HG03095 (cell line): ENCODE results near the gene CD40.
"Not testable (repeated sequence)": the region's sequence is repeated elsewhere in the genome, so short reads cannot be mapped to it uniquely, and the experiment has no call there.

ENCODE experiments used
- ATAC-seq: cut with Tn5 transposase; IDR thresholded peaks from one replicate; pipeline ENCODE4 v1.9.1; 2021; ENCODE audit warnings: moderate library complexity; ENCODE audit not compliant: unreplicated experiment

Gene CD40

GRCh38 chr20:46091622-46092535 lies 26.2 kb upstream of the CD40 start:
- ATAC-seq: not testable (repeated sequence)

- no peak for ATAC-seq
Observed at GRCh38 chr20:46093531-46093930, 24.6 kb upstream of the CD40 start.

DNA sequence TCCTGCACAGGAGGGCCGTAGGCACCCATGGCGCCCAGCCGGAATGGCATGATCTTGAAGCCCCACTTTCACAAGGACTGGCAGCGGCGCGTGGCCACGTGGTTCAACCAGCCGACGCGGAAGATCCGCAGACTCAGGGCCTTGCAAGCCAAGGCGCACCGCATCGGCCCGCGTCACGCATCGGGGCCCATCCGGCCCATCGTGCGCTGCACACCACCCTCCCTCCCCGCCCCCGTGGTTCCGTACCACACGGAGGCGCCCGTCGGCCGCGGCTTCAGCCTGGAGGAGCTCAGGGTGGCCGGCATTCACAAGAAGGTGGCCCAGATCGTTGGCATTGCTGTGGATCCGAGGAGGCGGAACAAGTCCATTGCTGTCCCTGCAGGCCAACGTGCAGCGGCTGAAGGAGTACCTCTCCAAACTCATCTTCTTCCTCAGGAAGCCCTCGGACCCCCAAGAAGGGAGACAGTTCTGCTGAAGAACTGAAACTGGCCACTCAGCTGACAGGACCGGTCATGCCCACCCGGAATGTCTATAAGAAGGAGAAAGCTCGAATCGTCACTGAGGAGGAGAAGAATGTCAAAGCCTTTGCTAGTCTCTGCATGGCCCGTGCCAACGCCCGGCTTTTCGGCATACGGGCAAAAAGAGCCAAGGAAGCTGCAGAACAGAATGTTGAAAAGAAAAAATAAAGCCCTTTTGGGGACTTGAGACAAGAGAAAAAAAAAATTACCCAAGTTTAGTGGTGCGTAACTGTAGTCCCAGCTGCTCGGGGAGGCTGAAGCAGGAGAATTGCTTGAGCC lies 18.4 kb upstream of the CD40 start:
- no peak for ATAC-seq

DNA sequence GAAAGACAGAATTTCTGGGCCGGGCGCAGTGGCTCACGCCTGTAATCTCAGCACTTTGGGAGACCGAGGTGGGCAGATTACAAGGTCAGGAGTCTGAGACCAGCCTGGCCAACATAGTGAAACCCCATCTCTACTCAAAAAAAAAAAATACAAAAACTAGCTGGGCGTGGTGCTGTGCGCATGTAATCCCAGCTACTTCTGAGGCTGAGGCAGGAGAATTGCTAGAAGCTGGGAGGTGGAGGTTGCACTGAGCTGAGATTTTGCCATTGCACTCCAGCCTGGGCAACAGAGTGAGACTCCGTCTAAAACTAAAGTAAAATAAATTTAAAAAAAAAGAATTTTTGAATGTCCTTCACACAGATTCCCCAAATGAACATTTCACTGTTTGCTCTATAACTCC lies 17.7 kb upstream of the CD40 start:
- not testable (repeated sequence) for ATAC-seq

DNA sequence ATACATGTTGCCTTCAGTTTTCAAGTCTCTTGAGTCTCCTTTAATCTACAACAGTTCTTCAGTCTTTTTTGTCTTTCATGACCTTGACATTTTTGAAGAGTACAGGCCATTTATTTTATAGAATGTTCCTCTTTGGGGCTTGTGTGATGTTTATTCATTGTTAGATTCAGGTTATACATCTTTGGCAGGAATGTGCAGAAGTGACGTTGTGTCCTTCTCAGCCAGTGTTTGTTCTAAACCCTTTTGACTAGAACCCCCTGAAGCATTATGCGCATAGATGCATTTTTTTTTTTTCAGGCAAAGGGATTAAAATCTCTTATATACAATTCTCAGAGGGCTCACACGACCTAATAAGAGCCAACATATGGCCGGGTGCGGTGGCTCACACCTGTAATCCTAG lies 17.1 kb upstream of the CD40 start:
- no peak for ATAC-seq

GRCh38 chr20:46101957-46102356 lies 16.2 kb upstream of the CD40 start:
- ATAC-seq: no peak

DNA sequence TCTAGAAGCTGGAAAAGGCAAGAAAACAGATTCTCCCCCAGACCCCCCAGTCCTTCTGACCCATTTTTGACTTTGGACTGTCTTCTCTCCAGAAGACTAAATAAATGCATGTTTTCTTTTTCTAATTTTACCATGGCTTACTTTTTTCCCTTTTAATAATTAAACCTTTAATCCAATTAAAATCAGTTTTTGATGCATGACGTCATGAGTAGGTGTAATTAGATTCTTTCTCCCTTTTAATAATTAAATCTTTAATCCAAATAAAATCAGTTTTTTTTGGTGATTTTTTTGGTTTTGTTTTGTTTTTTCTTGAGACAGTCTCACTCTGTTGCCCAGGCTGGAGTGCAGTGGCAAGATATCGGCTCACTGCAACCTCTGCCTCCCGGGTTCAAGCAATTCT lies 15.2 kb upstream of the CD40 start:
- no peak for ATAC-seq

DNA sequence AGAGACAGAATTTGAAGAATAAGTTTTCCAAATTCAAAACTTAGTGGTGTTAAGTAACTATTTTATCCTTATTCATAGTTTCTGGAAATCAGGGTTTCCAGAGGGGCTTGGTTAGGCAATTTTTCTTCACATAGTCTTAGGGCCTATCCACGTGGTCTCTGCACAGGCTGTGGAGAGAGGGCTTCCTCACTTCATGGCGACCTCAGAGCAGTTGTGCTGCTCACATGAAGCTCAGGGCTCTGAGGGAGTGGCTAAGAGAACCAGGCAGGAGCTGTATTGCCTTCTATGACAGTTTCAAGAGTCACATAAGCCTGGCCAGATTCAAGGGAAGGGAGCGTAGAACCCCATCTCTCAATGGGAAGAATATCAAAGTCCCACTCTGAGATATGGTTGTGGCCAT lies 13.9 kb upstream of the CD40 start:
- no peak for ATAC-seq

GRCh38 chr20:46107061-46107460 lies 11.1 kb upstream of the CD40 start:
- ATAC-seq: no peak

GRCh38 chr20:46108435-46108841 lies 9.7 kb upstream of the CD40 start:
- peak; percentile 76 for ATAC-seq

DNA sequence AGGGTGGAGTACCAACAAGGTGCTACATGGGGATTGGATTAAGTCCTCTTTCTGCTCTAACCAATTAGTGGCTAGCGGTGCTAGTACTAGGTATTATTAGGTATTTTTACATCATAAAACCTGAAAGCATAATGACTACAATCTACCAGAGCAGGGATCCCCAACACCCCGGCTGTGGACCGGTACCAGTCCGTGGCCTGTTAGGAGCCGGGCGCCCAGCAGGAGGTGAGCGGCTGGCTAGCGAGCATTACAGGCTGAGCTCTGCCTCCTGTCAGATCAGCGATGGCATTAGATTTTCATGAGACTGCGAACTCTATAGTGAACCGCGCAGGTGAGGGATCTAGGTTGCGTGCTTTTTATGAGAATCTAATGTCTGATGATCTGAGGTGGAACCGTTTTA lies 9.1 kb upstream of the CD40 start:
- ATAC-seq: no peak

DNA sequence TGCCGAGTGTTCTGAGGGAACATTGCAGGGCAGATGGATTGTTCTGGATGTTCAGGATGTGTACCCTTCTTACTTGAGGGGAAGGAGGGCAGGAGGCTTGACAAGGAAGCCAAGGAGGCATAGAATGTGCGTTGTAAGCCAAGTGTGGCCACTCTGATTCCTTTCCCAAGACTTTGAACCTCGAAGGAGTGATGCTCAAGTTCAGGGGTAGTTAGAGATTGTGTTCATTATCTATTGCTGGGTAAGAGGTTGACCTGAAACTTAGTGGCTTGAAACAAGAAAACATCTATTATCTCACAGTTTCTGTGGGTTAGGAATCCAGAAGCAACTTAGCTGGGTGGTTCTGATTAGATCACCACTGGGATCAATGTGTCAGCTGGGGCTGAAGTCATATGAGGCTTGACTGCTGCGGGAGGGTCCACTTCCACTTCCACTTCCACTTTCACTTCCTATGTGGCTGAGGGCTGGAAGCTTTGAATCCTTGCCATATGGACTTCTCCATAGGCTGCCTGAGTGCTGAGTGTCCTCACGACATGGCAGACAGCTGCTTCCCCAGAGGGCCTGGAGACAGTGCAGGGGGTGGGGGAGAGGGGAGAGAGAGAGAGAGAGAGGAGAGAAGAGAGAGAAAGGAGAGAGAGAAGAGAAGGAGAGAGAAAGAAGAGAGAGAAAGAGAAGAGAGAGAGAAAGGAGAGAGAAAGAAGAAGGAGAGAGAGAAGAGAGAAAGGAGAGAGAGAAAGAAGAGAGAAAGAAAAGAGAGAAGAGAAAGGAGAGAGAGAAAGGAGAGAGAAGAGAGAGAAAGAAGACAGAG lies 6.9 kb upstream of the CD40 start:
- ATAC-seq: peak; percentile 44

DNA sequence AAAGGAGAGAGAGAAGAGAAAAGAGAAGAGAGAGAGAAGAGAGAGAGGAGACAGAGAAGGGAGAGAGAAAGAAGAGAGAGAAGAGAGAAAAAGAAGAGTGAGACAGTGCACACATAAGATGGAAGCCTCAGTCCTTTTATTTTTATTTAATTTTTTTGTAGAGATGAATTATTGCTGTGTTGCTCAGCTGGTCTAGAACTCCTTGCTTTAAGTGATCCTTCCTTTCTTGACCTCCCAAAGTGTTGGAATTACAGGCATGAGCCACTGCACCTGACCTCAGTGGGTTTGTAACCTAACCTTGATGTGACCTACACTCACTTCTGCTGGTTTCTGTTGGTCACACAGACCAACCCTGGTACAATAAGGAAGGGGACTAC lies 6.3 kb upstream of the CD40 start:
- ATAC-seq: no peak

DNA sequence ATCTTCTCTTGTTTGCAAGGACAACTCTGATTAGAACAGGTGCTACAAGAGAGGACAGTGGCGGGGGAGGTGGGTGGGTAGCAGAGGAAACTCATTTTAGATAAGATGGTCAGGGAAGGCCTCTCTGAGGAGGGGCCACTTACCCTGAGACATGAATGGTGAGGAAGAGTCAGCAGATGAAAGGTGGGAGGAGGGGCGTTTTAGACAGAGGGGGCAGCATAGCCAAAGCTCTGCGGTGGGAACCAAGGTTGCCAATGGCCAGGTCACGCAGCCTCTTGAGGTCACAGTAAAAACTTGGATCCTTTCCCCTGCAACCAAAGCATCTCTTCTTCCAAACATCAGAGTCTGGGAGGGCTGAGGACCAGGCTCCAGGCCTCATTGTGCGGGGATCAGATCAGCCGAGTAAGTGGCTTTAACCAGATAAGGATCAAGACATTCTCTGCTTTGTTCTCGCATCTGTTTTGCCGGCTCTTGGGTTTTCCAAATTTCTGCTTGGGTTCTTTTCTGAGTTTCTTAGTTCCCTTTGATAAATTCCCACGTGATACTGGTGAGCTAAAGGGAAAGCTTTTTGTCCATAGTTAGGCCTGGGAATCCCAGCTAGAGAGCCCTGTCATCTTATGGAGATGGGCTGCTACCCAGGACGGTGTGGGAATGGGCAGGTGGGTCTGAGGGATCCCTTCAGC lies 5.5 kb upstream of the CD40 start:
- ATAC-seq: no peak

DNA sequence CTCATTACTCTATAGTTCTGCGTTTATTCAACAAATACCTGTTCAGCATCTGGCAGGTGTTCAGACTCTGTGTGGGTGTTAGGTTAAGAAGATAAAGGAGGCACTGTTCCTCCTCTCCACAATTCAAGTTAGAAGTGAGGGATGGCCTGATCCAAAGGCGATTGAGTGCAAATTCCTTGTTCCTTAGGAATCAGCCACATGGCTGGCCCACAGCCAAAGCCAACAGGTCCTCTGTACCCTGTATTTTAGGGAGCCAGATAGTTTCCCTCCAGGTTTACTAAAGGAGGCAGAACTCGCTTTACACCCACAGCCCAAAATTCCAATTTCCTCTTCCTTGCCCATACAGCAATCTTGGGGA lies 5.0 kb upstream of the CD40 start:
- ATAC-seq: no peak

DNA sequence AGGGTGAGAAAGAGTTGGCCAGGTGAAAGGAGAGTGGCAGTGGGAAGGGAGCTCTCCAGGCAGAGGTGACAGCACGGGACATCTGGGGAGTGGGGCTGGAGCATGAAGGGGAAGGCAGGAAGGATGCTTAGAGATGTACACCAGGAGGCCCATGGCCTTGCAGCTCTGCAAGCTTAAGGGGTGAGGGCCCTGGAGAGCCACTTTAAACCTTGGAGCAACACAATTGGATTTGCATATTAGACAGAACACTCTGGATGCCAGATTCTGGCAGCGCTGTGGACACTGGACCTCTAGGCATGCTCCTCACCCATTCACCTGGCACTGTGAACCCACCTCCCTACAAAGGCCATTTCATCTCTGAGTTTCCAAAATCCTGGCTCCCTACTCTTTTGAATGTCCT lies 3.7 kb upstream of the CD40 start:
- ATAC-seq: no peak

- ATAC-seq: no peak
Observed at GRCh38 chr20:46118481-46119020, 437 bp downstream of the CD40 start.

GRCh38 chr20:46119028-46119546 lies 973 bp downstream of the CD40 start:
- ATAC-seq: no peak

GRCh38 chr20:46119547-46119946 lies 1.4 kb downstream of the CD40 start:
- no peak for ATAC-seq

DNA sequence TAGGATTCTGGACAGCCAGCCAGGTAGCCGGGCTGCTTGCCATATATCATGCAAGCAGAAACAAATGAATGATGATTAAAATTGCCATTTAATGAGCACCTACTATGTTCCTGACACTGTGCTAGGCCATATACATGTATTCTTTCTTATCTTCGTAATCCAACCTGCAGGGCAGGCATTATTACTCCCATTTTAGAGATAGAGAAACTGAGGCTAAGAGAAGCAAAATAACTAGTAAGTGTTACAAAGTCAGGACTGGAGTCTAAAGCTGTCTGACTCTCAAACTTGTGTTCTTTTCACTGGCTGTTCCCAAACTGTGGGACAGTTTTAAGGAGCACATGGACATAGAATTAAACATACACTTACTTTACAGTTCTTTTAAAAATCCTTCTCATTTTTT lies 2.0 kb downstream of the CD40 start:
- no peak for ATAC-seq
